SH-SY5Y (cell line): ENCODE results near the gene KIF1A.

Experiments used
- GATA2 ChIP-seq: IDR thresholded peaks from 2 replicates; pipeline ENCODE4 v1.6.1; 2011; ENCODE audit warnings: mild to moderate bottlenecking, low read depth, low read length
- GATA3 ChIP-seq: IDR thresholded peaks from 2 replicates; pipeline ENCODE4 v1.6.1; 2011; ENCODE audit warnings: low read depth, mild to moderate bottlenecking, low read length, moderate library complexity

KIF1A gene

GRCh38 chr2:240819858-240820606, at the start of gene KIF1A:
Gene KIF1A, minus strand, starts transcription at chr2:240820219. Its CDS starts 22,467 bp downstream, at chr2:240797752.
- TF ChIP-seq GATA2 (no peak), GATA3 (no peak)

DNA sequence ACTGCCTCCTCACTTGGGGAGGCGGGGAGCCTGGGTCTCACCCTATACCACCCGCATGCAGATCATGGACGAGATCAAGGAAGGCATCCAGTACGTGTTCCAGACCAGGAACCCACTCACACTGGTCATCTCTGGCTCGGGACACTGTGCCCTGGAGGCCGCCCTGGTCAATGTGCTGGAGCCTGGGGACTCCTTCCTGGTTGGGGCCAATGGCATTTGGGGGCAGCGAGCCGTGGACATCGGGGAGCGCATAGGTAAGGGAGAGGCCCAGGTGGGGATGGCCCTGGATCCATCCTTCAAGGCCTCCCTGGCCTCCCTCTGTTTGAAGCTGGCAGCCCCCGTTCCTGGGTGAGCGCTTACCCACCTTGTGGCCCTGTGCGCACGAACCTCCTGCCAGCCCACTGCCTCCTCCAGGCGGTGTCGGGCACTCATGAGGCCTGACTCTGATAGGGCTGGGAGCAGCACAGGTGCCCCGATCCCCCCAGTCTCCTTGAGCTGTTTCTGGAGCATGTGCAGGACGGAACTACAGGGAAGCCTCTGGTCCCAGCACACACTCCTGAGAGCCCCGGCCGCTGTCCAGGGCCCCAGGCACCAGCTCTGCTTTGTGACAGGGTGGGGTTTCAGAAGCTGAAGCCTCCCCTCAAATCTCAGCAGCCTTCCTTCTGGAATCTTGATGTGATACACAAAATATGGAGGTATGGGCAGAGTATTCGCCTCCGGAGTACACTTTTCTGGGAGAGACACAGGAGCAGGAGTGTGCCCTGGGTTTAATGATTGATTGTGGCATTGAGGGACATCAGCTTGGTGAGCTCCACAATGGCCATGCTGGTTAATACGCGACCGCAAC, 49.3 kb upstream of the KIF1A start:
- TF ChIP-seq GATA2 = no peak
- TF ChIP-seq GATA3 = no peak

DNA sequence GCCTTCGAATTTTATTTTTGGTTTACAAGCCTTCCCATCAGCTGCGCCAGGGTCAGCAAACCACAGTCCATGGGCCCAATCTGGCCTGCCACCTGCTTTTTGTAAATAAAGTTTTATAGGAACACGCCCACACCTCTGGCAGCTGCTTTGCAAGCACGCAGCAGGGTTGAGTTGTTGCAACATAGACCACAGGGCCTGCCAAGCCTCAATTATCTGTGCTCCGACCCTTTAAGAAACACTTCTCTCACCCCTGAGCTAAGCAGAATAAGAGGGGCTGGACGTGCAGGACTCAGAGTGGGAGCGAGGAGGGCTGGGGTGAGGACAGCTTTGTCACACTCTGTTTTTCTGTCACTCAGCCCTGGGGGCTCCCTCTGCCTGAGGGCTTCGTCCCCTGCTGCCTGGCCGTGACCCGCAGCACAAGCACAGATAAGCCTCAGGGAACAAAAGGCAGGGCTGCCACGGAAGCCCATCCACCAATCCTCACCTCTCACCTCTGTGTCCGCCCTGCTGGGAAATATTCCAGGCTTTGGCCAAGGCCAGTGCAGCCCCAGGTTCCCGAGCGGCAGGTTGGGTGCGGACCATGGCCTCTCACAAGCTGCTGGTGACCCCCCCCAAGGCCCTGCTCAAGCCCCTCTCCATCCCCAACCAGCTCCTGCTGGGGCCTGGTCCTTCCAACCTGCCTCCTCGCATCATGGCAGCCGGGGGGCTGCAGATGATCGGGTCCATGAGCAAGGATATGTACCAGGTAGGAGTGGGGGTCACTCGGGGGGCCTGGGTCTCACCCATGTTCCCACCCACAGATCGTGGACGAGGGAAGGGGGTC, 48.5 kb upstream of the KIF1A start, which contains the start of gene AGXT:
AGXT (plus strand) TSS at position 539 of the 823 bp plus-strand sequence; CDS start at position 581, 42 bp downstream.
- no peak for TF ChIP-seq GATA2
- TF ChIP-seq GATA3 = no peak

DNA sequence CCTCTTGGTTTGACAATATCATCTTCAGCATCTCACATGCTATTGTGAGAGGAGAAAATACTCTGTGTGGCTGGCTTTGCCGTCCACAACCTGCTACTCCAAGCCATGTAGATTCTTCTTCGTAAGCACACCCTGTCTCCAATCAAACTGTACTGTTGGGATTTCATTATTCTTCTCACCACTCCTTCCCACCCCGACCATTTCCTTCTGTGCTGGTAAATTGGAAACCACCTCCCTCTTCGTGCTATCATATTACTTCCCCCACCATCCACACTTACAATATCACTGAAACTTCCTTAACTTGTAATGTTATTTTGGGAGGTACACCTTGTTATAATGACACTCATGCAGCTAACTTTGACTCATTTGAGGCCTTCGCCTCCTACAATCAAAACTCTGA, 45.4 kb upstream of the KIF1A start:
- TF ChIP-seq GATA3 (no peak), GATA2 (no peak)

- TF ChIP-seq GATA2 = no peak
- no peak for TF ChIP-seq GATA3
Measured at GRCh38 chr2:240864475-240864874, 44.5 kb upstream of the KIF1A start.

GRCh38 chr2:240861547-240861946, 41.5 kb upstream of the KIF1A start:
- no peak for TF ChIP-seq GATA3
- no peak for TF ChIP-seq GATA2

- TF ChIP-seq GATA2 = no peak
- TF ChIP-seq GATA3 = no peak
Measured at GRCh38 chr2:240858871-240859270, 38.9 kb upstream of the KIF1A start.

DNA sequence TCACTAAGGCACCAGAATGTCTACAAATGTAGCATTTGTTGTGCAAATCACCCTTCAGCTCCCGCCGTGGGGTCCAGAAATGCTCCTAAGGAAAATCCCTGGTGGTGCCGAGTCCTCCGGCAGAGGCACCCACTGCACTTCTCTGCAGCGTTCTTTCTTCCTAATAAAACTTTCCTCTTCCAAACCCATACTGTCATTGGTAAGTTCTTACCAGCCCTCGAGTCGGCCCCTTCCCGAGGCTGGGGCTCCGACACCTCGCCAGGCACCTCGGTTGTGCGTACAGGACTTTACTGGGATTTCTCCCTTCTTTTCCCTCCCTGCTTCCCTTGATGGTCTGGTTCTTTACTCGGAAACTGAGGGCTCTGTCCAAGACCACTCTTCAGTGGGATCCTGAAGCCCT, 38.3 kb upstream of the KIF1A start:
- TF ChIP-seq GATA3 (no peak), GATA2 (no peak)

GRCh38 chr2:240857039-240858008, 37.3 kb upstream of the KIF1A start:
- no peak for TF ChIP-seq GATA2
- TF ChIP-seq GATA3 = no peak

DNA sequence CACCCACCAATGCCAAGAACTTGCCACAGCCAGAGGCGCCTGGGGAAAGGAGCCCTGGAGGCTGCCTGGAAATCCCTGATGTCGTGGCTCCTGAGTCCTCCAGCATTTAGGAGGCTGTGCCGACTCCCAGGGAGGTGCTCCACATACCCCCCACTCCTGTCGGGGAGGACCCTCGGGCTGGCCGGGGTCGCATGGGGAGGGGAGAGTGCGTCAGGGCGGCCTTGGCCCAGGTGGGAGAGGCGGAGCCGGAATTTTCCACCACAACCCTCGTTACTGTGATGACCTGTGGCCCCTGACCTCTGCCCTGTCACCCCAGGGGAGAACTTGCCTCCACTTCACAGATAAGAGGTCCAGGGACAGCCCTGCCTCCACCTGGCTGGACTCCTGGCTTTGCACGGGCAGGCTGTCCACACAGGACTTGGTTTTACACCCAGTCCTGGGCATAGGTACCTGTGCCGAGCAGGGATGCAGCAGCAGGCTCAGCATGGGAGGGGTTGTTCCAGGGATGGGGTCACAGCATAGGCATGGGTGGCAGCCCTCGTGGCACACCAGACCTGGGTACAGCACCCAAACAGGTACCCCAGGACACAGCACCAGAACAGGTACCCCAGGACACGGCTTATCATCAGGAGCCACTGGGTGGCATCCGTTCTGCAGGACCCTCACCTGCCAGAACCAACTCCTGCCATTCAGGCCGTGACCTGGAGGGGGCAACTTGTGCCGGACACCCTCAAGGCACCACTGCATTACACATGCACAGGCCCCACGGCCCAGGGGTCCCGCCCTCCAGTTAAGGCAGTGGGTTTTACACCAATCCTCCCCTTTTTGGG, 36.3 kb upstream of the KIF1A start:
- TF ChIP-seq GATA2 = no peak

- TF ChIP-seq GATA2 = no peak
- TF ChIP-seq GATA3 = no peak
Measured at GRCh38 chr2:240855670-240856069, 35.7 kb upstream of the KIF1A start.

DNA sequence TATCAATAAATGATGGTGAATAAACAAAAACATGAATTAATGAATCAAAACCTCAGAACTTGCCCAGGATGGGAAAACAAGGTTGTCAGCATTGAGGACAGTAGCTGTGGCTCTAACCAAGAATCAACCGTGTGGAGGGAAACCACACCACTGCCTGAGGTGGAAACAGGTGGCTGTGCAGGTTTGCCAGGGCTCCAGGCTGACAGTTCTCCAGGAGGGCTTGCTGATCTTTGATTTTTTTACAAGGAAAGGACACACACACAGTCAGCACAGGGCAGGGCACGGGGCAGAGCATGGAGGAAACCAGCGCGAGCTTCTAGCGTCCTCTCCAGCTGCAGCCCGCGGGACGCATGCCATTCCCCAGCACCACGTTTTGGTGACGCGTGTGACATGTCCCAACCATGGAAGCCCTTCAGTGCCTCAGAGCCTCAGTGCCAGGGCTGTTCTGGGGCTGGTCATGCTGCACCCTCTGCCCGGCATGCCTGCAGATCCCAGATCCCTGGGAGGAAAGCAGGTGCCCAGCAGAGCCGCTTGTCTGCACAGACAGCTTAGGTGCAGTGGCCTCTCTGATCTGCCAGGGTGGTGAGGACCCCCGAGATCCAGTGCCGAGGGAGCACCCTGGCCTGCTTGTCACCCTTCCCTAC, 32.8 kb upstream of the KIF1A start:
- TF ChIP-seq GATA3 (no peak), GATA2 (no peak)
